22Rv1 (cell line): Measurements from ENCODE around the gene UBE2S.
A peak's percentile ranks its signal among the peaks of the same experiment; 100 is the strongest.

Experiments
- H3K27ac ChIP-seq: fragments of 450-650 bp; 2 replicates; pipeline ENCODE4 v1.5.1; 2017
- CTCF ChIP-seq: fragments of 450-650 bp; IDR thresholded peaks from 2 replicates; pipeline ENCODE4 v1.5.1; 2017; ENCODE audit warnings: mild to moderate bottlenecking
- ZFX ChIP-seq: fragments of 450-650 bp; IDR thresholded peaks from 2 replicates; pipeline ENCODE4 v1.6.1; 2017; ENCODE audit warnings: antibody characterized with exemption, borderline replicate concordance

The UBE2S gene

GRCh38 chr19:55383279-55384130 lies 24.1 kb downstream of the UBE2S start:
- peak; percentile 46; the same call in 1 of the 2 replicates for TF ChIP-seq CTCF
- no peak for TF ChIP-seq ZFX
- H3K27ac ChIP-seq, result peak overlapping the region; percentile 98

- TF ChIP-seq ZFX (no peak), CTCF (no peak)
- H3K27ac ChIP-seq, result peak overlapping the region; percentile 98
Observed at GRCh38 chr19:55382522-55383054, 25.0 kb downstream of the UBE2S start.

GRCh38 chr19:55382013-55382412 lies 25.6 kb downstream of the UBE2S start:
- TF ChIP-seq CTCF (no peak), ZFX (no peak)
- no peak overlapping the region for H3K27ac ChIP-seq

- no peak for TF ChIP-seq CTCF
- no peak overlapping the region for H3K27ac ChIP-seq
Observed at GRCh38 chr19:55379174-55379573, 28.4 kb downstream of the UBE2S start.

- H3K27ac ChIP-seq, result no peak overlapping the region
- TF ChIP-seq ZFX (no peak), CTCF (no peak)
Observed at GRCh38 chr19:55377356-55378131, 30.0 kb downstream of the UBE2S start.

GRCh38 chr19:55376241-55376933 lies 31.2 kb downstream of the UBE2S start, which contains the start of gene TMEM190:
TSS of gene TMEM190 (plus strand) at chr19:55376826. CDS start at chr19:55376854, 28 bp downstream.
- TF ChIP-seq ZFX, result no peak
- TF ChIP-seq CTCF, result no peak
- peak within 1 kb of the TSS; percentile 25; the same call in 1 of the 2 replicates for H3K27ac ChIP-seq
